Kidney tubule cell (primary cell): Measurements from ENCODE around the gene SLC35E4.
"Not testable (repeated sequence)": the region's sequence is repeated elsewhere in the genome, so short reads cannot be mapped to it uniquely, and the experiment has no call there.

Experiments
- DNase-seq: peaks from one replicate; pipeline ENCODE4 v3.0.0-alpha.2; 2018; ENCODE audit warnings: low spot score

Gene SLC35E4

GRCh38 chr22:30635273-30636225 lies at the start of gene SLC35E4:
TSS of gene SLC35E4 (plus strand) at chr22:30635781. CDS start at chr22:30636451, 670 bp downstream.
- peak; percentile 91 for DNase-seq

GRCh38 chr22:30586414-30586813 lies 49.2 kb upstream of the SLC35E4 start:
- no peak for DNase-seq

- peak; percentile 25 for DNase-seq
Observed at GRCh38 chr22:30591191-30591587, 44.4 kb upstream of the SLC35E4 start.

- DNase-seq = peak; percentile 98
Observed at GRCh38 chr22:30591588-30592359, 43.8 kb upstream of the SLC35E4 start, which contains the start of gene PES1. TSS of gene PES1 (minus strand) at chr22:30591910. CDS start at chr22:30591833, 77 bp downstream.

GRCh38 chr22:30592360-30592713 lies 43.2 kb upstream of the SLC35E4 start:
- not testable (repeated sequence) for DNase-seq

- DNase-seq = no peak
Observed at GRCh38 chr22:30596199-30596598, 39.4 kb upstream of the SLC35E4 start.

GRCh38 chr22:30596886-30597285 lies 38.7 kb upstream of the SLC35E4 start:
- no peak for DNase-seq

GRCh38 chr22:30598986-30599385 lies 36.6 kb upstream of the SLC35E4 start:
- no peak for DNase-seq

- DNase-seq = no peak
Observed at GRCh38 chr22:30600921-30601320, 34.7 kb upstream of the SLC35E4 start.

- no peak for DNase-seq
Observed at GRCh38 chr22:30601464-30601863, 34.1 kb upstream of the SLC35E4 start.

- DNase-seq = peak; percentile 56
Observed at GRCh38 chr22:30602049-30602448, 33.5 kb upstream of the SLC35E4 start.

GRCh38 chr22:30603801-30604200 lies 31.8 kb upstream of the SLC35E4 start:
- DNase-seq = no peak

GRCh38 chr22:30604723-30605122 lies 30.9 kb upstream of the SLC35E4 start:
- no peak for DNase-seq

GRCh38 chr22:30605449-30606110 lies 30.0 kb upstream of the SLC35E4 start:
- DNase-seq = peak; percentile 57

- peak; percentile 92 for DNase-seq
Observed at GRCh38 chr22:30606455-30607299, 28.9 kb upstream of the SLC35E4 start, which contains the start of gene TCN2. TSS of gene TCN2 (plus strand) at chr22:30607174. CDS start at chr22:30607332, 158 bp downstream.

GRCh38 chr22:30607300-30607930 lies 28.2 kb upstream of the SLC35E4 start:
- DNase-seq = no peak

- DNase-seq = no peak
Observed at GRCh38 chr22:30607939-30608338, 27.6 kb upstream of the SLC35E4 start.

- DNase-seq = peak; percentile 90
Observed at GRCh38 chr22:30609260-30610185, 26.1 kb upstream of the SLC35E4 start.

- no peak for DNase-seq
Observed at GRCh38 chr22:30610299-30610698, 25.3 kb upstream of the SLC35E4 start.

- peak; percentile 20 for DNase-seq
Observed at GRCh38 chr22:30611197-30611596, 24.4 kb upstream of the SLC35E4 start.
